ENCODE data around the gene UBL3. TPM values are rescaled to one million over a fixed set of nuclear protein-coding genes. Genes with fewer than 3 reads are reported as not detected.

The UBL3 gene
- polyA plus RNA-seq, 1 donor (not counting 4 experiments of a cell fraction or from before 2014, with no cell fraction given): 10.5 TPM

DNA sequence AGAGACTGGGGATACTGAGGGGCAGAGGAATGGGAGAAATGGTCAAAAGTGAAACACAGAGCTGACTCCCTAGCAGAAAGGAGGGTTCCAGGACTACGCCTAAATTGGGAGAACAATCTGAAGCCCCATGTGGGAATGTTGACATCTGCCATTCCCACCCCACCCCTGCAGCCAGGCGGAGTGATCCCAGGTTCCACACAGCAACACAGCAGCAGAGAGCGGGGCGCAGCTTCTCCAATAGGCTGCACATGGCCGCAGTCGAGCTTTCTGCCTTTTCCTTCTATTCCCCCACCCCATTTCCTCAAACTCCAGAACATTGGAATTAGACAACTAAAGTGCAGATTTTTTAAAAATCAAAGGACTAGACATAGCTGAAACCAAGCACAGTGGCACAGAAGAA lies 104.7 kb downstream of the UBL3 start:
- Histone ChIP-seq H3K9me1 (ENCODE audit: control insufficient read depth, extremely low read depth, insufficient read depth, low read length) (no peaks in the 10 kb centered on the region), H3K27me3 (ENCODE audit: control insufficient read depth, extremely low read depth, insufficient read depth, low read length) (peaks cover 5% of the 10 kb centered on the region)
- DNase-seq (ENCODE audit: low read depth, low spot score): no peak

DNA sequence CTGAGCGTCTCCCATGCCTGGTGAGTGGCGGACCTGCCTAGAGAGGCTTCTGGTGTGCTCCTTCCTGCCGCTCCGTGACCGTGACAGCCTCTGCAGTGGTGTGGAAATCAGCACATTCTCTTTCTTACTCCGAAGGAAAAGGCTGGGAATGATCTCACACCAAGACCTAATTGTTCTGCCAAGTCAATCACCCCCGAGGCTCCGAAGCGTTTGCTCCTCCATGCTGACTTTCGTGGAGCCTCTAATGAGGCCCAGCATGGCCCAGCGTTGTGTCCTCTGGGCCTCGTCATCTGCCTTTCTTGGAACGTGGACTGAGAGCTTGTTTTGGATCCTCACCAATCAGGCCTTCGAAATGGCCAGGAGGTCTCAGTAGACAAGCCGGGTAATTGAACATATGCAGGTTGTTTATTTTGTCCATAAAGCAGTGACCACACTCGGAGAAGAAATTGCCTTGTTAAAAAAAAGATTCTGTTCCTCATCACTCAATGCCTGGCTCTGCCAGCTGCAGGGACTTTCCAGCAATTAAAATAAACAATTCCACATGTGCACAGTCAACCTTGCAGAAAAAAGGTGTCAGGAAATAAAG lies 107.1 kb downstream of the UBL3 start:
- no peaks in the 10 kb centered on the region for H3K9me3 ChIP-seq (ENCODE audit: control insufficient read depth, low read depth, low read length)
- no peak overlapping the region for H3K9ac ChIP-seq (ENCODE audit: control insufficient read depth, extremely low read depth, insufficient read depth, low read length)
- no peaks in the 10 kb centered on the region for H3K9me1 ChIP-seq (ENCODE audit: control insufficient read depth, extremely low read depth, insufficient read depth, low read length)
- H4K20me1 ChIP-seq (ENCODE audit: control insufficient read depth, extremely low read depth, insufficient read depth, low read length): no peaks in the 10 kb centered on the region
- dilution Hi-C loops (cut with MboI; ENCODE audit: extremely low pct_ligation_motif_present, low sequenced_read_pairs): no loop called here
- DNase-seq (ENCODE audit: low read depth, low spot score): no peak
- no peaks in the 10 kb centered on the region for H3K4me1 ChIP-seq (ENCODE audit: control insufficient read depth, extremely low read depth, insufficient read depth, low read length)
- no peaks in the 10 kb centered on the region for H3K79me2 ChIP-seq (ENCODE audit: control insufficient read depth, insufficient read depth, low read length)
- no peak overlapping the region for H3K4me2 ChIP-seq (ENCODE audit: control insufficient read depth, extremely low read depth, insufficient read depth, low read depth, low read length)
- H3K4me3 ChIP-seq (ENCODE audit: control insufficient read depth in 2 of 3, extremely low read depth in 1 of 3, insufficient read depth in 2 of 3, low read depth in 1 of 3, low read length in 3 of 3): no peak overlapping the region
- TF ChIP-seq, protein P1, sequence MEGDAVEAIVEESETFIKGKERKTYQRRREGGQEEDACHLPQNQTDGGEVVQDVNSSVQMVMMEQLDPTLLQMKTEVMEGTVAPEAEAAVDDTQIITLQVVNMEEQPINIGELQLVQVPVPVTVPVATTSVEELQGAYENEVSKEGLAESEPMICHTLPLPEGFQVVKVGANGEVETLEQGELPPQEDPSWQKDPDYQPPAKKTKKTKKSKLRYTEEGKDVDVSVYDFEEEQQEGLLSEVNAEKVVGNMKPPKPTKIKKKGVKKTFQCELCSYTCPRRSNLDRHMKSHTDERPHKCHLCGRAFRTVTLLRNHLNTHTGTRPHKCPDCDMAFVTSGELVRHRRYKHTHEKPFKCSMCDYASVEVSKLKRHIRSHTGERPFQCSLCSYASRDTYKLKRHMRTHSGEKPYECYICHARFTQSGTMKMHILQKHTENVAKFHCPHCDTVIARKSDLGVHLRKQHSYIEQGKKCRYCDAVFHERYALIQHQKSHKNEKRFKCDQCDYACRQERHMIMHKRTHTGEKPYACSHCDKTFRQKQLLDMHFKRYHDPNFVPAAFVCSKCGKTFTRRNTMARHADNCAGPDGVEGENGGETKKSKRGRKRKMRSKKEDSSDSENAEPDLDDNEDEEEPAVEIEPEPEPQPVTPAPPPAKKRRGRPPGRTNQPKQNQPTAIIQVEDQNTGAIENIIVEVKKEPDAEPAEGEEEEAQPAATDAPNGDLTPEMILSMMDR (optimal IDR thresholded peaks at IDR 0.05 in 1 of 3, IDR thresholded peaks at IDR 0.05 in 1 of 3, conservative IDR thresholded peaks at IDR 0.05 in 1 of 3; ENCODE audit: extremely low read depth in 1 of 3, insufficient read depth in 2 of 3, low read length in 3 of 3): no peak
- TF ChIP-seq EZH2 (IDR thresholded peaks at IDR 0.05; ENCODE audit: low read length): no peak
- no peak for FAIRE-seq
- H3K27ac ChIP-seq (ENCODE audit: control insufficient read depth, insufficient read depth, low read length): no peak overlapping the region
- peaks cover 5% of the 10 kb centered on the region for H3K27me3 ChIP-seq (ENCODE audit: control insufficient read depth, extremely low read depth, insufficient read depth, low read length)
- no peaks in the 10 kb centered on the region for H3K36me3 ChIP-seq (ENCODE audit: control insufficient read depth in 2 of 2, extremely low read depth in 1 of 2, insufficient read depth in 2 of 2, low read length in 2 of 2)
- H2AFZ ChIP-seq (ENCODE audit: control insufficient read depth, low read length): peak overlapping the region; percentile 8

More for the DNA sequence above, 104.7 kb downstream of the UBL3 start:
- no peak overlapping the region for H3K4me2 ChIP-seq (ENCODE audit: control insufficient read depth, extremely low read depth, insufficient read depth, low read depth, low read length)
- H3K4me1 ChIP-seq (ENCODE audit: control insufficient read depth, extremely low read depth, insufficient read depth, low read length): no peaks in the 10 kb centered on the region
- TF ChIP-seq, protein P1 (optimal IDR thresholded peaks at IDR 0.05 in 1 of 3, IDR thresholded peaks at IDR 0.05 in 1 of 3, conservative IDR thresholded peaks at IDR 0.05 in 1 of 3; ENCODE audit: extremely low read depth in 1 of 3, insufficient read depth in 2 of 3, low read length in 3 of 3): no peak
- H3K9me3 ChIP-seq (ENCODE audit: control insufficient read depth, low read depth, low read length): no peaks in the 10 kb centered on the region
- H3K9ac ChIP-seq (ENCODE audit: control insufficient read depth, extremely low read depth, insufficient read depth, low read length): no peak overlapping the region
- FAIRE-seq: no peak
- no peak overlapping the region for H3K4me3 ChIP-seq (ENCODE audit: control insufficient read depth in 2 of 3, extremely low read depth in 1 of 3, insufficient read depth in 2 of 3, low read depth in 1 of 3, low read length in 3 of 3)
- dilution Hi-C loops (cut with MboI; ENCODE audit: extremely low pct_ligation_motif_present, low sequenced_read_pairs): no loop called here
- H2AFZ ChIP-seq (ENCODE audit: control insufficient read depth, low read length): no peak overlapping the region
- no peaks in the 10 kb centered on the region for H4K20me1 ChIP-seq (ENCODE audit: control insufficient read depth, extremely low read depth, insufficient read depth, low read length)
- no peak overlapping the region for H3K27ac ChIP-seq (ENCODE audit: control insufficient read depth, insufficient read depth, low read length)
- no peaks in the 10 kb centered on the region for H3K79me2 ChIP-seq (ENCODE audit: control insufficient read depth, insufficient read depth, low read length)
- no peaks in the 10 kb centered on the region for H3K36me3 ChIP-seq (ENCODE audit: control insufficient read depth in 2 of 2, extremely low read depth in 1 of 2, insufficient read depth in 2 of 2, low read length in 2 of 2)
